CD4-positive, alpha-beta T cell treated with Interleukin-15 for 1 hour (primary cell): ENCODE results near the gene PRRG2.

ENCODE experiments used
- DNase-seq: peaks from one replicate; pipeline ENCODE4 v3.0.0-alpha.2; 2020

The PRRG2 gene

GRCh38 chr19:49589502-49589905 is 8.4 kb downstream of the PRRG2 start:
- no peak for DNase-seq

GRCh38 chr19:49590071-49590970 is 9.2 kb downstream of the PRRG2 start:
- DNase-seq = peak; percentile 99

- DNase-seq = peak; percentile 78
These were observed 10.0 kb downstream of the PRRG2 start, which contains the start of gene PRR12 for GRCh38 chr19:49590971-49591730. PRR12 (plus strand) TSS chr19:49591182; CDS start chr19:49591655, 473 bp downstream.

- no peak for DNase-seq
These were observed 10.8 kb downstream of the PRRG2 start for GRCh38 chr19:49591731-49592485.

GRCh38 chr19:49592486-49593232 is 11.5 kb downstream of the PRRG2 start:
- DNase-seq = no peak

GRCh38 chr19:49593233-49594113 is 12.4 kb downstream of the PRRG2 start:
- DNase-seq = peak; percentile 92

- DNase-seq = no peak
These were observed 13.3 kb downstream of the PRRG2 start for GRCh38 chr19:49594157-49594992.

- no peak for DNase-seq
These were observed 14.1 kb downstream of the PRRG2 start for GRCh38 chr19:49594993-49595818.

GRCh38 chr19:49595819-49596404 is 14.8 kb downstream of the PRRG2 start:
- no peak for DNase-seq

- DNase-seq = no peak
These were observed 15.3 kb downstream of the PRRG2 start for GRCh38 chr19:49596407-49596806.

GRCh38 chr19:49596954-49597702 is 16.0 kb downstream of the PRRG2 start:
- no peak for DNase-seq

GRCh38 chr19:49597703-49597974 is 16.5 kb downstream of the PRRG2 start:
- no peak for DNase-seq

- no peak for DNase-seq
These were observed 18.5 kb downstream of the PRRG2 start for GRCh38 chr19:49599378-49600295.

- no peak for DNase-seq
These were observed 20.4 kb downstream of the PRRG2 start for GRCh38 chr19:49601482-49602038.

GRCh38 chr19:49602806-49603205 is 21.7 kb downstream of the PRRG2 start:
- DNase-seq = no peak

- no peak for DNase-seq
These were observed 24.5 kb downstream of the PRRG2 start for GRCh38 chr19:49605605-49606004.

GRCh38 chr19:49609499-49610092 is 28.5 kb downstream of the PRRG2 start:
- no peak for DNase-seq
